ENCODE measurements around the gene LMBRD1. TPM values are rescaled to one million over a fixed set of nuclear protein-coding genes. Genes with fewer than 3 reads are reported as not detected.

Gene LMBRD1
- total and polyA plus RNA-seq, 2 of the 13 experiments (the other 11 are each of a cell fraction or from before 2014, with no cell fraction given) = 18.9 to 21.5 TPM

- H3K9me3 ChIP-seq (ENCODE audit: low read length) = no peaks in the 10 kb centered on the region
- H2AFZ ChIP-seq (ENCODE audit: low read length) = no peak overlapping the region
- ChIA-PET CTCF (ENCODE audit: low intra/inter-chr PET ratio, low total read pairs) (no interaction called here), POLR2A (no interaction called here)
- in situ Hi-C loops (cut with HindIII; ENCODE audit: extremely low pct_ligation_motif_present, low pct_unique_long_range_greater_than_20kb) (no loop called here), intact Hi-C loops (cut with micrococcal nuclease; ENCODE audit: unreplicated experiment) (loop anchor here (2.0 to 10.0 kb wide), 2 partner anchors 273 to 329 kb away; no protein-coding TSS in a partner anchor)
- H4K20me1 ChIP-seq (ENCODE audit: insufficient read depth, low read length) = no peaks in the 10 kb centered on the region
- H3K79me2 ChIP-seq (ENCODE audit: insufficient read depth, low read length) = no peaks in the 10 kb centered on the region
- no peak overlapping the region for H3K9ac ChIP-seq (ENCODE audit: insufficient read depth, low read depth, low read length)
- no TSS peak for BruUV-seq (replicated peaks)
- no peaks in the 10 kb centered on the region for H3K4me1 ChIP-seq (ENCODE audit: insufficient read depth, low read length)
- ATAC-seq (peak; percentile 75), DNase-seq (ENCODE audit: low spot score) (peak; percentile 41), FAIRE-seq (peak; percentile 36)
- no peak overlapping the region for H3K4me3 ChIP-seq (replicated peaks in 1 of 3; ENCODE audit: insufficient read depth in 1 of 3, low read depth in 2 of 3, low read length in 3 of 3)
- 0 out of 2 replicates have a peak, but pooled peaks have one; percentile 30 for TF ChIP-seq SMC3 (IDR thresholded peaks at IDR 0.05; ENCODE audit: low read length)
- peak; percentile 39; the same call in 1 of the 2 replicates for TF ChIP-seq STAG1 (CRISPR knock-in tag; IDR thresholded peaks at IDR 0.05)
- TF ChIP-seq CTCF (CRISPR knock-in tag; IDR thresholded peaks at IDR 0.05) = peak; percentile 60
- TF ChIP-seq HOXA5 (CRISPR knock-in tag; IDR thresholded peaks at IDR 0.05) = no peak
- no peak for TF ChIP-seq MXD3 (CRISPR knock-in tag; IDR thresholded peaks at IDR 0.05)
- no peak for TF ChIP-seq ZSCAN30 (CRISPR knock-in tag; IDR thresholded peaks at IDR 0.05)
- 3% methylated on average over 5 of the region's 5 CpGs for WGBS (ENCODE audit: low lambda C conversion rate)
- H3K4me2 ChIP-seq (ENCODE audit: low read depth, low read length) = no peak overlapping the region
- H3K36me3 ChIP-seq (replicated peaks in 1 of 2; ENCODE audit: control insufficient read depth in 1 of 2, insufficient read depth in 2 of 2, low read length in 2 of 2) = no peaks in the 10 kb centered on the region
- H3K27me3 ChIP-seq (ENCODE audit: control insufficient read depth in 1 of 2, insufficient read depth in 2 of 2, low read length in 2 of 2) = no peaks in the 10 kb centered on the region
- no peak overlapping the region for H3K27ac ChIP-seq (ENCODE audit: extremely low read length, insufficient read depth, low read length)
These were observed 38.8 kb upstream of the LMBRD1 start for GRCh38 chr6:69835414-69836179.

All from HepG2 (cell line).